CD4-positive, CD25-positive, alpha-beta regulatory T cell (primary cell): ENCODE data around the gene FRMD3. TPM values are rescaled to one million over a fixed set of nuclear protein-coding genes. Genes with fewer than 3 reads are reported as not detected.

Experiments used
- ATAC-seq, 2 donors: fragments of 150-1000 bp; cut with Tn5 transposase; one replicate each; pipeline ENCODE4 v1.10.0; 2021; ENCODE audit warnings: low read depth in 2 of 2, moderate number of reproducible peaks in 2 of 2, moderate library complexity in 1 of 2
- DNase-seq, 3 donors: peaks; one replicate each; pipeline versions ENCODE4 v3.0.0 to v3.0.0-alpha.2; 2012 to 2022; ENCODE audit warnings: mixed read lengths in 1 of 3
- H3K27ac ChIP-seq: one replicate; pipeline ENCODE4 v1.7.0; 2013; ENCODE audit warnings: mild to moderate bottlenecking, low read length; ENCODE audit not compliant: insufficient read depth, poor library complexity, severe bottlenecking
- H3K27me3 ChIP-seq: one replicate; pipeline ENCODE4 v1.7.0; 2013; ENCODE audit warnings: low read length; ENCODE audit not compliant: control insufficient read depth, insufficient read depth
- H3K36me3 ChIP-seq: one replicate; pipeline ENCODE4 v1.7.0; 2013; ENCODE audit warnings: mild to moderate bottlenecking, low read length, moderate library complexity; ENCODE audit not compliant: control insufficient read depth, insufficient read depth
- H3K4me1 ChIP-seq: 2 replicates; pipeline ENCODE4 v1.7.0; 2013; ENCODE audit warnings: mild to moderate bottlenecking, low read length; ENCODE audit not compliant: insufficient read depth, control insufficient read depth, poor library complexity, severe bottlenecking
- H3K4me3 ChIP-seq: one replicate; pipeline ENCODE4 v1.7.0; 2013; ENCODE audit warnings: low read depth, mild to moderate bottlenecking, low read length, moderate library complexity
- H3K9me3 ChIP-seq, 2 experiments: 1 replicate in 1 of 2; 2 replicates in 1 of 2; pipeline ENCODE4 v1.7.0; 2013; ENCODE audit warnings: low read length in 2 of 2, mild to moderate bottlenecking in 1 of 2, moderate library complexity in 1 of 2; ENCODE audit not compliant: control insufficient read depth in 2 of 2
- H3K27ac Mint-ChIP-seq, 3 donors: one replicate each; pipeline ENCODE4 v1.8.0; 2020 to 2022; ENCODE audit warnings: mild to moderate bottlenecking in 3 of 3, mixed read lengths in 3 of 3, moderate library complexity in 2 of 3
- H3K27me3 Mint-ChIP-seq: one replicate; pipeline ENCODE4 v1.8.0; 2022; ENCODE audit warnings: mild to moderate bottlenecking, mixed read lengths
- H3K36me3 Mint-ChIP-seq: one replicate; pipeline ENCODE4 v1.8.0; 2020; ENCODE audit warnings: mixed read lengths
- H3K4me1 Mint-ChIP-seq, 4 donors: one replicate each; pipeline ENCODE4 v1.8.0; 2020 to 2022; ENCODE audit warnings: mixed read lengths in 4 of 4, mild to moderate bottlenecking in 1 of 4
- H3K4me3 Mint-ChIP-seq, 4 donors: one replicate each; pipeline ENCODE4 v1.8.0; 2020 to 2022; ENCODE audit warnings: mild to moderate bottlenecking in 4 of 4, mixed read lengths in 4 of 4, moderate library complexity in 3 of 4
- H3K9me3 Mint-ChIP-seq, 7 donors: one replicate each; pipeline ENCODE4 v1.8.0; 2020 to 2022; ENCODE audit warnings: mixed read lengths in 7 of 7, mild to moderate bottlenecking in 3 of 7, moderate library complexity in 2 of 7
- polyA plus RNA-seq, 4 donors: library from polyadenylated mRNA; unstranded; fragments of 300-500 nt; fragmentation: Illumina TruSeq; gene quantifications; one replicate each; pipeline ENCODE4 v1.2.3, GENCODE V29; 2021
- total RNA-seq: library from RNA; stranded (reverse); gene quantifications from one replicate; pipeline ENCODE4 v1.2.3, GENCODE V29; 2022

FRMD3 gene
- total and polyA plus RNA-seq, 5 donors from 2014 or later, result 0.25 to 2.8 TPM; not detected in 3

DNA sequence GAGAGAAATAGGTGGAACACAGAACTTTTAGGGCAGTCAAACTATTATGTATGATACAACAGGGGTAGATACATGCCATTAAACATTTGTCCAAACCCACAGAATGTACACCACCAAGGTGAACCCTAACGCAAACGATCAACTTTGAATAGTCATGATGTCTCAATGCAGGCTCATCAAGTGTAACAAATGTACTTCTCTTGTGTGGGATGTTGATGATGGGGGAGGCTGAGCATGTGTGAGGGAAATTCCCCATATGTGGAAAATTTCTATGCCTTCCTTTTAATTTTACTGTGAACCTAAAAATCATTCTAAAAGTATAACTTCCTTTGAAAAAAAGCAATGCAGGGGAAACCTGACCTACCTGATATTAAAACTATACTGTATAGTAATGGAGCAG lies 273.9 kb downstream of the FRMD3 start:
- H3K27me3 ChIP-seq, result no peaks in the 10 kb centered on the region
- H3K9me3 ChIP-seq, result no peaks in the 10 kb centered on the region
- H3K27ac ChIP-seq, result no peak overlapping the region
- Mint-ChIP-seq H3K27ac (no peak overlapping the region), H3K36me3 (no peaks in the 10 kb centered on the region), H3K4me3 (no peak overlapping the region), H3K9me3 (peaks cover 0 to 5% (median 0%) of the 10 kb centered on the region in 7 donors), H3K27me3 (no peaks in the 10 kb centered on the region), H3K4me1 (peaks cover 0 to 5% (median 0%) of the 10 kb centered on the region in 4 donors)
- ATAC-seq, result no peak
- no peak for DNase-seq
- H3K4me1 ChIP-seq, result no peaks in the 10 kb centered on the region
- no peak overlapping the region for H3K4me3 ChIP-seq
- H3K36me3 ChIP-seq, result no peaks in the 10 kb centered on the region

DNA sequence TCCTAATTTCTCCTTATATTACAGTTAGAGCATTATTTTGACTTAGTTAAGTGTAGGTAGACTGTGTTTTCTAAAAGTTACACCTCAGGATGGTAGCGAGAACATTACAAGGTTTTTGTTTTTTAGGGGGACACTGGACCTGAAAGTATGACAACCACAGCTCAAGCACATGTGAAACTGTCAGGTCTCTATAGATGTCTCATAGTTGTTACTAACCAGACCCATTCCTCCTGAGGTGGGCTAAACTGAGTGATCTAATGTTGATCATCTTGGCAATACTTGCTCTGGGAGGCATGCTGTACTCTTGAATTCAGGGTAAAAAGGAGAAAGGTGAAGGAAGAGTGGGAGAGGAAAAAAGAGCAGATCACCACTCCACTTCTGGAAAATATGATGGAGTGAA lies 278.6 kb downstream of the FRMD3 start:
- Histone ChIP-seq H3K4me1 (no peaks in the 10 kb centered on the region), H3K9me3 (no peaks in the 10 kb centered on the region), H3K27me3 (no peaks in the 10 kb centered on the region), H3K27ac (no peak overlapping the region), H3K36me3 (no peaks in the 10 kb centered on the region), H3K4me3 (no peak overlapping the region)
- Mint-ChIP-seq H3K36me3 (no peaks in the 10 kb centered on the region), H3K9me3 (peaks cover 0 to 5% (median 0%) of the 10 kb centered on the region in 7 donors), H3K27me3 (no peaks in the 10 kb centered on the region), H3K4me3 (no peak overlapping the region), H3K4me1 (peaks cover 0 to 5% (median 0%) of the 10 kb centered on the region in 4 donors), H3K27ac (no peak overlapping the region)
- no peak for DNase-seq
- ATAC-seq, result no peak

DNA sequence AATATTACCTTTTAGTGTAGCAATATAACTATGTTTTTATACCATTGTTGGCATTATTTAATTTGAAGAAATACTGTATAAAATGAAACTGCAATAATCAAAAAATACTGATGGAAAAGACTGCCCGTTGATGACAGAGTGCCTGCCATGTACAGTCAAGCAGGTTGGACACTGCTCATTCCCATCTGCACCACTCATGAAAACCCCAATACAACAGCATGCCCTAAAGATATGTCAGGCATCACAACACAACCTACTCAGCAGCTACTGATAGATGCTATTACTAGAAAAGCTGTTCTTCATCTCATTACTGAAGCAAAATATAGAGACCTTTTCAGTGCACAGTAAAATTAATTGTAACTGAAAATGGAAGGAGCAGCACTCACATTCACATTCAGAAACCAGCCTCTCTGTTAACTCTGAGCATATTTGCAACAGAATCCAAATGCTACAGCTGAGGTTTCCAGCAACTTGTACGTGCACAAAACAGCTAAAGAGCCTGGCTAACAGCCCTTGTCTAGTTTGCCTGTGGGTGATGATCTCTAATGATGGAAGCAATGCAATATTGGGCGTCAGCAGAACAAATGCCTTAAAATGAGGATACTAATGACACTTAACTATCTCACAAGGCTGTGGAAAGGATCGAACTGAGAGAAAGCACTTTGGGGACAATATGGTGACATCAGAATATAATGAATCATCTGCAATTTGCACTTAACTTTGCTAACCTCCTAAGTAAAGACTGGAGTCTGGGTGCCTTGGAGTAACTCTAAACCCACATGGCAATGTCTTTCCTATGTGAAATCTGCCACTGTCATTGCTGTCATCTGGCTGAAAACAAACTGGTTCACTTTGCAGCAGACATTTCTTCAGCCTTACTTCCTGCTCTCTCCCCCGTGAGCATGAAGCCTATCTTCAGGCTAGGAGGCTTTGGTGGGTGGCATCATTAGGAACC lies 280.0 kb downstream of the FRMD3 start:
- no peaks in the 10 kb centered on the region for H3K27me3 ChIP-seq

DNA sequence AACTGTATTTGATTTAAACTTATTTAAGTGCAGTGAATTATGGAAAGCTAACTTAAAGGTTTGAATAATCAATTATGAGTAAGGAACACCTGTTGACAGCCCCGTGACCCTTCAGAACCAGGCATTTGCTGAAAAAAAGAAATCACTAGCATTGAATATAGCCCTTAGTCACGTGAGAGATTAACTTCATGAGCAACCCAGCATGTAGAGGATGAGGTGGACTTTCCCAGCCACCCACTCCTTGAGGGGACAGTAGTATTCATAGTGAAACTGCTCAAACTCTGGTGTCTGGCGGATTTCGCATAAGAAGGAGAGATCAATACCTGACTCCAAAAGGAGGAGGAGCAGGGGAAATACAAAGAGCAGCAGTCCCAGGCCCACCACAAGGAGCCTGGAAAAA lies 290.5 kb downstream of the FRMD3 start:
- no peaks in the 10 kb centered on the region for H3K27me3 ChIP-seq
- peaks cover 0 to 18% (median 9%) of the 10 kb centered on the region in 7 donors for H3K9me3 Mint-ChIP-seq
- H3K9me3 ChIP-seq, result peaks cover 0 to 4% of the 10 kb centered on the region in 2 experiments
- H3K27ac ChIP-seq, result no peak overlapping the region
- no peaks in the 10 kb centered on the region for H3K27me3 Mint-ChIP-seq
- H3K27ac Mint-ChIP-seq, result no peak overlapping the region
- H3K36me3 ChIP-seq, result no peaks in the 10 kb centered on the region
- no peak for DNase-seq
- H3K4me1 ChIP-seq, result no peaks in the 10 kb centered on the region
- no peak overlapping the region for H3K4me3 ChIP-seq
- no peaks in the 10 kb centered on the region for H3K4me1 Mint-ChIP-seq
- H3K36me3 Mint-ChIP-seq, result peaks cover 5% of the 10 kb centered on the region
- H3K4me3 Mint-ChIP-seq, result no peak overlapping the region
- ATAC-seq, result no peak

More for the DNA sequence above, 280.0 kb downstream of the FRMD3 start:
- no peak overlapping the region for H3K4me3 ChIP-seq
- DNase-seq (no peak), ATAC-seq (no peak)
- no peak overlapping the region for H3K27ac ChIP-seq
- no peaks in the 10 kb centered on the region for H3K4me1 Mint-ChIP-seq
- no peaks in the 10 kb centered on the region for H3K4me1 ChIP-seq
- no peak overlapping the region for H3K4me3 Mint-ChIP-seq
- peaks cover 0 to 5% (median 2%) of the 10 kb centered on the region in 7 donors for H3K9me3 Mint-ChIP-seq
- H3K9me3 ChIP-seq, result no peaks in the 10 kb centered on the region
- H3K36me3 Mint-ChIP-seq, result no peaks in the 10 kb centered on the region
- H3K27ac Mint-ChIP-seq, result no peak overlapping the region
- no peaks in the 10 kb centered on the region for H3K36me3 ChIP-seq
- no peaks in the 10 kb centered on the region for H3K27me3 Mint-ChIP-seq

DNA sequence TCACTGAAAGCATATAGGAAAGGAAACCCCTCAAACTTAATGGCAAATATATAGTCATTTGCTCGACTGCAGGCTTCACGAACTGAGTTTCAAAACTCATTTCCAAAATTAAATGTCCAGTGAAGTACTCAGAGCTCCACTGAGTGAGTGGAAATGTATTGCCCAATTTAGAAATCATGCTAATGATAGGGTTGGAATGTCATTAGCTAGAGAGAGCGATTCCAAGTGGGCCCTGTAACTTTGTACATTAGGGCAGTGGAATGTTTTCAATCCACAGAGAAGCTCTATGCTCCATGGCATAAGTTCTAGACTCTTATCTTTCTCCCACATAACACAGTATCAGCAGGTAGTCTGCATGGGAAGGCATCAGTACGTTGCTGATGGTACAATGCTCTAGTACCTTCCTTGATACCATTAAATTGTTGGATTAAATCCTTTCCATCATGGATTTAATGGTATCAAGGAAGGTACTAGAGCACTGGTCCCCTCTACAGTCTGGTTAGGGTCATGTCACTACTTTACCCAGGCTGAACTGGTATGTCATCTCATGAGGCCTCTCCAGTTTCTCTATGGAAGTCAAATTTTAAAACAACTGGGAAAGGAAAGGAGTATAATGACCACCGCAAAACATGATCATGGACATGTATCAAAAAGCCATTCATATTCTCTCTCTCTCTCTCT lies 292.1 kb downstream of the FRMD3 start:
- DNase-seq (no peak), ATAC-seq (no peak)
- Mint-ChIP-seq H3K4me3 (no peak overlapping the region), H3K27me3 (no peaks in the 10 kb centered on the region), H3K36me3 (peaks cover 5% of the 10 kb centered on the region), H3K27ac (no peak overlapping the region), H3K4me1 (no peaks in the 10 kb centered on the region), H3K9me3 (peaks cover 0 to 4% (median 2%) of the 10 kb centered on the region in 7 donors)
- Histone ChIP-seq H3K27ac (no peak overlapping the region), H3K27me3 (no peaks in the 10 kb centered on the region), H3K4me1 (no peaks in the 10 kb centered on the region), H3K9me3 (no peaks in the 10 kb centered on the region), H3K36me3 (no peaks in the 10 kb centered on the region), H3K4me3 (no peak overlapping the region)

DNA sequence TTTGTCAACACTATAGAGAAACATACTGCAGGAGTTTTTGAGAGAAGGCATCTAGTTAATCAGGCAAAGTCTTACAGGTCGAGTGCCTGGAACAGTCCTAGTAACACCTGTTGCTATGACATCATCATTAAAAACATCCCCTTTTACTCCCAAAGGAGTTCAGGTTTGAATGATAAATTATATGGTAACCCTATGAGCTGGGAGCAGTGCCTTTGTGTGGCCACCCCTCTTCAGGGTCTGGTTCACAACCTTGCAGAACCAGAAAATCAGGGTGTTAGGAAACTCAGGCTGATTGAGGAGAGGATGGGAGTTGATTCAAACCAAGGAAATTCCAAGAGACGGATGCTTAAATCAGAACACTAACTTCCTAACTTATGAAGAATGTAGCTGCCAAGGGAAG lies 296.1 kb downstream of the FRMD3 start:
- Histone ChIP-seq H3K4me3 (no peak overlapping the region), H3K27ac (no peak overlapping the region), H3K4me1 (no peaks in the 10 kb centered on the region), H3K9me3 (no peaks in the 10 kb centered on the region), H3K27me3 (no peaks in the 10 kb centered on the region), H3K36me3 (no peaks in the 10 kb centered on the region)
- DNase-seq (no peak), ATAC-seq (no peak)
- Mint-ChIP-seq H3K9me3 (peaks cover 0 to 4% (median 0%) of the 10 kb centered on the region in 7 donors), H3K36me3 (no peaks in the 10 kb centered on the region), H3K27me3 (peaks cover 4% of the 10 kb centered on the region), H3K27ac (no peak overlapping the region), H3K4me1 (no peaks in the 10 kb centered on the region), H3K4me3 (no peak overlapping the region)

DNA sequence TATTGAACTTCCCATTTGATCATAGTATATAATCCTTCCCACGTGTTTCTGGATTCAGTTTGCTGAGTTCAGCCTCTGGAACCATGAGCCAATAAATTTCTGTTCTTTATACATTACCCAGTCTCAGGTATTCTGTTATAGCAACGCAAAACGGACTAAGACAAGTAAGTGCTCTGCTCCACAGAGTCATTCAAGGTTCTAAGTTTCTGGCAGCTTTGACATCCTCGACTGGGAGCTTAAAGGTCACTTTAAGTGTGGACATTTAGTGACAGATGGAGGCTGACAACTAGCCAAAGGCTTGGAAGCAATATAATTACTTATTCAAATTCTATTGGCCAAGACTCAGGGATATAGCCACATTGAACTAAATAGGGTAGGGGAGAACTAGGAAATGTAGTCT lies 297.5 kb downstream of the FRMD3 start:
- Histone ChIP-seq H3K9me3 (no peaks in the 10 kb centered on the region), H3K27me3 (no peaks in the 10 kb centered on the region), H3K4me1 (no peaks in the 10 kb centered on the region), H3K4me3 (no peak overlapping the region), H3K36me3 (no peaks in the 10 kb centered on the region), H3K27ac (no peak overlapping the region)
- H3K4me3 Mint-ChIP-seq, result no peak overlapping the region
- H3K9me3 Mint-ChIP-seq, result peaks cover 0 to 2% (median 0%) of the 10 kb centered on the region in 7 donors
- ATAC-seq, result no peak
- no peak for DNase-seq
- H3K4me1 Mint-ChIP-seq, result no peaks in the 10 kb centered on the region
- H3K36me3 Mint-ChIP-seq, result no peaks in the 10 kb centered on the region
- no peak overlapping the region for H3K27ac Mint-ChIP-seq
- H3K27me3 Mint-ChIP-seq, result peaks cover 4% of the 10 kb centered on the region
